Measurements from ENCODE around the gene PRKCH. TPM values are rescaled to one million over a fixed set of nuclear protein-coding genes. Genes with fewer than 3 reads are reported as not detected.

The PRKCH gene
- total RNA-seq, 4 donors from 2014 or later, result 15.7 to 74.7 (median 38.4) TPM

GRCh38 chr14:61521773-61522172 is 200.4 kb downstream of the PRKCH start:
- no peak for TF ChIP-seq CTCF (IDR thresholded peaks at IDR 0.05)
- ATAC-seq (ENCODE audit: low FRiP score), result no peak
- no peak for DNase-seq (ENCODE audit: low spot score)

- ATAC-seq (ENCODE audit: low FRiP score) (no peak), DNase-seq (ENCODE audit: low spot score) (no peak)
- no peak for TF ChIP-seq CTCF (IDR thresholded peaks at IDR 0.05)
Observed at GRCh38 chr14:61523751-61524150, 202.4 kb downstream of the PRKCH start.

- no peak for TF ChIP-seq CTCF (IDR thresholded peaks at IDR 0.05)
- ATAC-seq (ENCODE audit: low FRiP score), result no peak
- DNase-seq (ENCODE audit: low spot score), result no peak
Observed at GRCh38 chr14:61524211-61524806, 202.9 kb downstream of the PRKCH start.

GRCh38 chr14:61524936-61525292 is 203.5 kb downstream of the PRKCH start:
- ATAC-seq (ENCODE audit: low FRiP score), result no peak
- no peak for TF ChIP-seq CTCF (IDR thresholded peaks at IDR 0.05)
- DNase-seq (ENCODE audit: low spot score), result no peak

GRCh38 chr14:61525293-61526011 is 204.1 kb downstream of the PRKCH start:
- ATAC-seq (ENCODE audit: low FRiP score), result peak; percentile 24
- no peak for TF ChIP-seq CTCF (IDR thresholded peaks at IDR 0.05)
- DNase-seq (ENCODE audit: low spot score), result no peak

- TF ChIP-seq CTCF (IDR thresholded peaks at IDR 0.05), result no peak
- DNase-seq (ENCODE audit: low spot score) (no peak), ATAC-seq (ENCODE audit: low FRiP score) (no peak)
Observed at GRCh38 chr14:61526405-61527312, 205.3 kb downstream of the PRKCH start.
